Endodermal cell (in vitro differentiated cells): ENCODE results near the gene GNG10. TPM values are rescaled to one million over a fixed set of nuclear protein-coding genes. Genes with fewer than 3 reads are reported as not detected.

Experiments
- DNase-seq: peaks from one replicate; pipeline ENCODE4 v3.0.0-alpha.2; 2017
- H3K27ac ChIP-seq: 2 replicates; pipeline ENCODE4 v1.5.1; 2013; ENCODE audit warnings: mild to moderate bottlenecking, low read depth, low read length, moderate library complexity
- H3K27me3 ChIP-seq: 2 replicates; pipeline ENCODE4 v1.6.1; 2013; ENCODE audit warnings: mild to moderate bottlenecking, low read length, moderate library complexity; ENCODE audit not compliant: insufficient read depth, control insufficient read depth, poor library complexity, severe bottlenecking
- H3K36me3 ChIP-seq: 2 replicates; pipeline ENCODE4 v1.7.0; 2013; ENCODE audit warnings: mild to moderate bottlenecking, low read length, moderate library complexity; ENCODE audit not compliant: control insufficient read depth, insufficient read depth
- H3K4me1 ChIP-seq: one replicate; pipeline ENCODE4 v1.7.0; 2013; ENCODE audit warnings: low read length; ENCODE audit not compliant: control insufficient read depth, insufficient read depth
- H3K4me3 ChIP-seq: 2 replicates; pipeline ENCODE4 v1.5.1; 2013; ENCODE audit warnings: mild to moderate bottlenecking, low read length, moderate library complexity
- H3K9ac ChIP-seq: 2 replicates; pipeline ENCODE4 v1.6.1; 2013; ENCODE audit warnings: mild to moderate bottlenecking, low read length, moderate library complexity; ENCODE audit not compliant: poor library complexity, severe bottlenecking; ENCODE audit errors: extremely low read depth
- H3K9me3 ChIP-seq: 2 replicates; pipeline ENCODE4 v1.6.1; 2013; ENCODE audit warnings: mild to moderate bottlenecking, low read length, moderate library complexity; ENCODE audit not compliant: control insufficient read depth
- H3K27ac Mint-ChIP-seq: 2 replicates; pipeline ENCODE4 v1.8.0; 2020; ENCODE audit warnings: mixed read lengths
- H3K27me3 Mint-ChIP-seq: 2 replicates; pipeline ENCODE4 v1.8.0; 2021; ENCODE audit warnings: mild to moderate bottlenecking, mixed read lengths; ENCODE audit not compliant: insufficient read depth
- H3K36me3 Mint-ChIP-seq: 2 replicates; pipeline ENCODE4 v1.8.0; 2020; ENCODE audit warnings: low read depth, mixed read lengths
- H3K4me1 Mint-ChIP-seq: 2 replicates; pipeline ENCODE4 v1.8.0; 2020; ENCODE audit warnings: mixed read lengths
- H3K4me3 Mint-ChIP-seq: 2 replicates; pipeline ENCODE4 v1.8.0; 2020; ENCODE audit warnings: mild to moderate bottlenecking, moderate library complexity, mixed read lengths
- H3K9me3 Mint-ChIP-seq: 2 replicates; pipeline ENCODE4 v1.8.0; 2020; ENCODE audit warnings: mild to moderate bottlenecking, mixed read lengths
- WGBS, 2 experiments: methylation state at CpG; one replicate each; pipeline versions ENCODE4 v1.1.5 to v1.1.7; 2013; ENCODE audit warnings: missing lambda C conversion rate in 2 of 2, mixed read lengths in 1 of 2; ENCODE audit not compliant: insufficient coverage in 1 of 2, insufficient read length in 1 of 2; 5-methylcytosine and 5-hydroxymethylcytosine counted together
- total RNA-seq, 2 donors: library from RNA; stranded (reverse); fragmentation: NEBNext Ultra II Directional in 1 of 2; extraction: Animal tissue kit (Norgen Biotek cat#: 25700) in 1 of 2; gene quantifications; 2 replicates in 1 of 2; 3 replicates in 1 of 2; pipeline ENCODE4 v1.2.1, GENCODE V29; 2021
- TF ChIP-seq, protein P1 (sequence below): fragments of 200-600 bp; sonication (generic); conservative IDR thresholded peaks from 2 replicates; pipeline ENCODE4 v1.5.0; 2021; ENCODE audit warnings: antibody characterized with exemption, mild to moderate bottlenecking

Gene GNG10
- total RNA-seq, 2 donors from 2014 or later = 27.7 to 39.7 TPM

DNA sequence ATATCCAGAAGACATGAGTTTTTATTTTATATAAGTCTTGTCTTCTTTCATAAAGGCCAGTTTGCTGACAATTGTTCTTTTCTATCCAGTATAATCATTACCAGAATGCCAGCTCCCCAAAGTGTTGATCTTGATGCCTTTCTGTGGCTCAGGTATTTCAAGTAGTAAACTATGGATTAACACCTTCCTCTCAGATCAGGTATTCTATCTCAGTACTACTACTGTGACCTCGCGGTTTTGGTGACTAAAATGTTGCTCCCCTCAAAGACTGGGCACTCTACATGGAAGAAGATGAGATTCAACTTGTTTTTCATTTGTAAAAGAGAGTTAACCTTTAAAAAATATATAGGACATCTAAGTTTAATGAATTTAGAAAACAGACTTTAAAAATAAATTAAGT is 58.1 kb downstream of the GNG10 start:
- 100% methylated on average over 2 of the region's 2 CpGs; no CpG with 5 or more reads in 1 of the 2 experiments for WGBS, 2 experiments
- no peak overlapping the region for H3K4me3 ChIP-seq
- H3K9me3 ChIP-seq = no peaks in the 10 kb centered on the region
- H3K4me1 Mint-ChIP-seq = peaks cover 2% of the 10 kb centered on the region
- H3K4me3 Mint-ChIP-seq = no peak overlapping the region
- no peak for DNase-seq
- H3K36me3 ChIP-seq = no peaks in the 10 kb centered on the region
- no peak overlapping the region for H3K9ac ChIP-seq
- no peaks in the 10 kb centered on the region for H3K4me1 ChIP-seq
- no peaks in the 10 kb centered on the region for H3K27me3 Mint-ChIP-seq
- H3K27me3 ChIP-seq = no peaks in the 10 kb centered on the region
- TF ChIP-seq, protein P1, sequence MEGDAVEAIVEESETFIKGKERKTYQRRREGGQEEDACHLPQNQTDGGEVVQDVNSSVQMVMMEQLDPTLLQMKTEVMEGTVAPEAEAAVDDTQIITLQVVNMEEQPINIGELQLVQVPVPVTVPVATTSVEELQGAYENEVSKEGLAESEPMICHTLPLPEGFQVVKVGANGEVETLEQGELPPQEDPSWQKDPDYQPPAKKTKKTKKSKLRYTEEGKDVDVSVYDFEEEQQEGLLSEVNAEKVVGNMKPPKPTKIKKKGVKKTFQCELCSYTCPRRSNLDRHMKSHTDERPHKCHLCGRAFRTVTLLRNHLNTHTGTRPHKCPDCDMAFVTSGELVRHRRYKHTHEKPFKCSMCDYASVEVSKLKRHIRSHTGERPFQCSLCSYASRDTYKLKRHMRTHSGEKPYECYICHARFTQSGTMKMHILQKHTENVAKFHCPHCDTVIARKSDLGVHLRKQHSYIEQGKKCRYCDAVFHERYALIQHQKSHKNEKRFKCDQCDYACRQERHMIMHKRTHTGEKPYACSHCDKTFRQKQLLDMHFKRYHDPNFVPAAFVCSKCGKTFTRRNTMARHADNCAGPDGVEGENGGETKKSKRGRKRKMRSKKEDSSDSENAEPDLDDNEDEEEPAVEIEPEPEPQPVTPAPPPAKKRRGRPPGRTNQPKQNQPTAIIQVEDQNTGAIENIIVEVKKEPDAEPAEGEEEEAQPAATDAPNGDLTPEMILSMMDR = no peak
- H3K27ac Mint-ChIP-seq = no peak overlapping the region
- H3K27ac ChIP-seq = no peak overlapping the region
- no peaks in the 10 kb centered on the region for H3K36me3 Mint-ChIP-seq
- H3K9me3 Mint-ChIP-seq = no peaks in the 10 kb centered on the region

Other genes starting within 250 kb of the GNG10 start
- 10 to 100 TPM; 54.7 to 65.5 TPM for gene ECPAS, start 177.2 kb upstream of the GNG10 start, total RNA-seq
- 10 to 100 TPM; 20.9 to 21.0 TPM for gene ZNF483, start 136.4 kb upstream of the GNG10 start, total RNA-seq
- gene PTGR1, start 62.0 kb upstream of the GNG10 start, total RNA-seq = 100 to 1,000 TPM; 204 to 442 TPM
- gene DNAJC25, start 30.3 kb upstream of the GNG10 start, total RNA-seq = 1 to 10 TPM; 6.3 to 7.4 TPM
- not detected for gene SHOC1, start 133.3 kb downstream of the GNG10 start, total RNA-seq
- 10 to 100 TPM; 20.0 to 22.4 TPM for gene UGCG, start 235.2 kb downstream of the GNG10 start, total RNA-seq